Stimulated activated CD8-positive, alpha-beta memory T cell treated with anti-CD3 and anti-CD28 coated beads, Interleukin-4, amount 100 ng/mL, for 24 hours (primary cell): ENCODE measurements around the gene PTPRN2.

Experiments used
- DNase-seq: peaks from one replicate; pipeline ENCODE4 v3.0.0-alpha.2; 2020; ENCODE audit warnings: low read depth

The PTPRN2 gene

DNA sequence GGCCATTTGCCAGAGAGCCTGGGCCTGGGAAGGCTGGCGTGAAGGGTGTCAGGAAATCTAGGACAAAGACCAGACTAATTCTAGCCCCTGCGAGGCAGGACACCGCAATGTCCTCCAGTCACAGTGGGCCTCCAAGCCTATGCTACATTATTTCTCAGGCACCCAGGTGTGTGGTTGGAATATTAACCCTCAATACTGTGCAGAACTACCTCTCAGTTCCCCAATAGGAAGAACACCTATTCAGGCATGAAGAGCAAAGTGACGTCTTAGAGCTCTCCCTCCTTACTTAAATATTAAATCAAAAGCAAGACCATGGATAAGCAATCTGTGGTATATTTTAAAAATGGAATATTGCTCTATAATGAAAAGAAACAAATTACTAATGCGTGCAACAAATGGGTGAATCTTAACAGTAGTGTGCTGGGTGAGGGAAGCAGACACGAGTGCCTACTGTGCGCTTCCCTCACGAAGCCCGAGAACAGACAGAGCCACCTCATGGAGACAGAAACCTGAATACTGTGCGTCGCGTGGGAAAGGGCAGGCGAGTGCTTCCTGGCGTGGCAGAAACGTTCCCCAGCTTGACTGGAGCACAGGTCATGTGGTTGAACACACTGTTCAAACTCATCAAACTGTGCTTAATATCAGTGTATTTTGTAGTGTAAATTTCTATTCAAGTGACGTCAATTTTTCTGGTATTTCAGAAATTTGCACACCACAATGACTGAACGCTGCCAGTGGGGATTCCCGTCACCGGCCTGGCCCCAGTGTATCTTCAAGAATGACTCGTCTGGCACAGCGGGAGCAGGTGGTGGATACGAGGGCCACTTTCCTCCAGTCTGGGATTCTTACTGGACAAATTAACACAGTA, 15.5 kb upstream of the PTPRN2 start:
- no peak for DNase-seq

DNA sequence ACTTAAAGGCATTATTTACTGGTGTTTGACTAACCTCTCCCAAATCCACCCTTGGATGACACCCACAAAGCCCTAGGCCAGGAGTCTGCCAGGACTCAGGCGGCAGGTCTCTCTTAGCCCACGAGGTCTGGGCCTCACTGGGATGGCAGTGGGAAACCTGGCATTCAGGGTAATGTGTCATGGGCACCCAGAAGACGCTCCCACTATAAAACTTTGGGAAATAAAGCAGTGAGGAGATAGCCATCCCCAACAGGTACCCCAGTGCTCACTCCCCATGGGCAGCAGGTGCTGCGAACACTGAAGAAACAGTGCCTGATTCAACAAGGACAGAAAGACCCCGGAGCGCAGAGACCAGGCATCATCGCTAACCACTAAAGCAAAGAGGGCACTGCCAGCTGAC, 14.4 kb upstream of the PTPRN2 start:
- no peak for DNase-seq

DNA sequence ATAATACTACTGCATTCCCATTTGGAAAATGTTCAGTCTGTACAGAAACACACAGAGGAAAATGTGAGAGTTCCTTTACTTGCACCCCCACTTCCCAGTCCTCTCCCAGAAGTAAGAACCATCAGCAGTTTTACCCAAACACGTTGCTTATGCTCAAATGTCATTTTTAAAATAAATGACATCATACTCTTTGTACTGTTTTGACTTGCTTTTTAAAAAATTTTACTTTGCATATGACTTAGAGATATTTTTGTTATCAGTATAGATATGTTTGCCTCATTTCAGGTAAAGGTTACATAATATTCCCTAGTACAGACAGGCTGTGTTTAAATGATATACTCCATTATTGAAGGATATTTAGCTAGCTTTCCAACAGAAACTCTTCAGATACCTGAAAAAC, 13.5 kb upstream of the PTPRN2 start:
- DNase-seq, result no peak

DNA sequence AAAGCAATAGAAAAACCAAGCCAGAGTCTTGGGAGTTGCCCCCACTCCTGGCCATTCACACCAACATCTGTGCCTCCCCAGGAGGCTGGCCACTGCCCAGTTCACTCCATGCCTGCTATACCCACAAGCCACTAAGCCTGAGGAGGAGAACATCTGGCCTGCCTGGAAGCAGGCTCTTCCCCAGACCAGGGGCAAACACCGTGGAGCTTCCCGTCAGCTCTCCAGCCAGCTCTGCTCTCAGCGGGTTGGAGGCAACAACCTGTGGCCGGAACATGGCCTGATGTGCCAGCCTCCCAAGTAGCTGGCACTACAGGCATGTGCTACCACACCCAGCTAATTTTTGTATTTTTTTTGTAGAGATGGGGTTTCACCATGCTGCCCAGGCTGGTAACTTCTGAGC, 9.1 kb upstream of the PTPRN2 start:
- no peak for DNase-seq

DNA sequence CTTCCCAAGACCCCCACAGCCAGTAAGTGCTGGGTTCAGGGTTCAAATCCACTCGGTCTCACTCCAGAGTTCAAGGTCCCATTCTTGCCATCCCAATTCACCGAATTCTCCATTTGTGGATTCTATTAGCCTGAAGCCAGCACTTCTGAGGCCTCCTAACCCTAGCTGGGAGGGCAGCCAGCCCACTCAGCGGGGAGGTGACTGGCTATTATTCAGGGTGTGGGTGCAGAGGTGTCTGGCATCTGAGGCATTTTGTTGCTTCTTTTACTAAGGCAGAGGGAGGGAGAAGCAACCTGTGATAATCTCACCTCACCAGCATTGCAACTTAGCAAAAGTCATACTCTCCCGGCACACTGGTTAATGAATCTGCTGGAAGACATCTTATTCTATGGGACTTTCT, 8.7 kb upstream of the PTPRN2 start:
- DNase-seq, result no peak

DNA sequence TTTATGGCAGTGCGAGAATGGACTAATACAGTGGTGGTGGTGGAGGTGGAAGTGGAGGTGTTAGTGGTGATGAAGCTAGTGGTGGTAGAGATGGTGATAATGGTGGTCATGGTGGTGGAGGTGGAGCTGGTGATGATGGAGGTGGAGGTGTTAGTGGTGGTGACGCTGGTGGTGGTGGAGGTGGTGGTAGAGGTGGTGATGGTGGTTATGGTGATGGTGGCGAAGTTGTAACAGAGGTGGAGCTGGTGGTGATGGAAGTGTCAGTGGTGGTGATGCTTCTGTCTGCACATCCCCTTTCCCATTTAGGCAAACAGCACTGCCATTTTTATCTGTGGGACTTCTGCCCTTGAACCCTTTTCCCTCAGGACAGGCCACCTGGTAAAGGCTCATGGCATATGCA, 7.4 kb upstream of the PTPRN2 start:
- no peak for DNase-seq

DNA sequence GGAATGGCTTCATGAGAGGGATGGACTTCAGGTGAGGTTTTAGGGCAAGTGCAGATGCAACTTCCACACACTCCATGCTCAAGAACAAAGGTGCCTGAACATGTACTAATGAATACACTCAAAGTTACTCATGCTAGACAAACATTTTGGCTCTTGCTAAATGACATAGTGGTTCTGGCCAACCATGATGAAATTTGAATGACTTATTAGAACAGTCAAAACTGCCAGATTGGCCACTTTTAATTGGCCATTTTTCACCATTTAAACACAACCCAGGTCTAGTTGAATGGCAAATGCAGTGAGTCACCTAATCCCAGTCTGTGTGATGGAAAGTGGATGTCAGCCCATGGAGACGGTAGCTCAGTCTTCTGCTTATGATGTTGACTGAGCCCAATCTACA, 4.9 kb upstream of the PTPRN2 start:
- no peak for DNase-seq

DNA sequence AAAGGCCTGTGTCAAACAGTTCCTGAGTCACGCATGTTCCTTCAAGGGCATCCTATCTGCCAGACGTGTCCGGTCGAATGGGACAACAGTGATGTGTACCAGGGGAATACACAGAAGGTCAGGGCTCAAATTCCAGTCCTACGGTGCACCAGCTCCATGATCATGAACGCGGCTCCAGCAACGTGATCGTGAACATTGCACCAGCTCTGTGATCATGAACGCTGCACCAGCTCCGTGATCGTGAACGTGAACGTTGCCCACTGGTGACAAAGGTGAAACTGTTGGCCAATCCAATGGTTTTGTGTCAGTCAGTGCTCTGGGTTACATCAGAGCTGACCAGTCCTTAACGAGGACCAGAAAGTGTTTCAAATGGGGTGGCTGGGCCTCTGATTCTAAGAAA, 4.3 kb upstream of the PTPRN2 start:
- no peak for DNase-seq

DNA sequence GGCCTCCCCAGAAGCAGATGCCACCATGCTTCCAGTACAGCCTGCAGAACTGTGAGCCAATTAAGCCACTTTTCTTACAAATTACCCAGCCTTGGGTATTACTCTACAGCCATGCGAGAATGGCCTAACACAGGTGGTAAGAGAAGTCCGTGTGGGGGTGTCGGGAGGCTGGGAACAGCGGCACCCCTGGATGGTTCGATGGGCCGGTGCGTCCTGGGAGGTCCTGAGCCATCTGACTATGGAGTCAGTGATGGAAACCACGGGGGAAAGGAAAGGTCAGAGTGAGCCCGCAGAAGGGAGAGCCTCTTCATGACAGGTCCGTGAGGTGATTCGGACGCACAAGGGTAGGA, 2.5 kb upstream of the PTPRN2 start:
- DNase-seq, result no peak

DNA sequence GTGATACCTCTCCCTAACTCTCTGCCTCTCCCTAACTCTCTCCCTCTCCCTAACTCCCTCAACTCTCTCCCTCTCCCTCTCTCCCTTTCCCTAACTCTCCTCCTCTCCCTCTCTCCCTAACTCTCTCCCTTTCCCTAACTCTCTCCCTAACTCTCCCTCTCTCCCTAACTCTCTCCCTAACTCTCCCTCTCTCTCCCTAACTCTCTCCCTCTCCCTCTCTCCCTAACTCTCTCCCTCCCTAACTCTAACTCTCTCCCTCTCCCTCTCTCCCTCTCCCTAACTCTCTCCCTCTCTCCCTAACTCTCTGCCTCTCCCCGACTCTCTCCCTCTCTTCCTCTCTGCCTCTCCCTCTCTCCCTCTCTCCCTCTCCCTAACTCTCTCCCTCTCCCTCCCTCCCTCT, 2.0 kb upstream of the PTPRN2 start:
- no peak for DNase-seq

DNA sequence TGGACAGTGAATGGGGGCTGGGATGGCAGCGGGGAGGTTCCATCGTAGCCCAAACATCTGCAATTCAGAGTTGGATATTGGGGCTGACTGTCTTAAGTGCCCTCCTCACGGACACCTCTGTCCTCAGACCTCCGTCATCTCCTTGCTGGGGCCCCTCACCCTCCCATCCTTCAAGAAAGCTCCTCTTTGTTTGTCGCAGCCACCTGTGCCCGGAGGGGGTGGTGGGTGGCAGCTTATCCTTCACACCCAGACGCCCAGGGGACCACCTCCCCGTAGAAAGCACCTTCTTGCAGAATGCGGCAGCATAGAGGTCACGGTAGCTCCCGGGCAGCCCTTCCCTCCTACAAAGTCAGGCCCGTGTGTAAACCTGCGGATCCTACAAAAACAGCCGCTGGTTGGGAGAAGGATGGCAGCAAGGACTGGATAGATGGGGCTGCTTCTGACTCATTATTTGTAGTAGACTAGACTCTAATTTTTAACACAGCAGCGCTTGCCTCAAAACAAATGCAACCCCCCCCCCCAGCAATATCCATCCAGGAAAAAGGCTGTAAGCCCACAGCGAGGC, 1.3 kb upstream of the PTPRN2 start:
- no peak for DNase-seq

DNA sequence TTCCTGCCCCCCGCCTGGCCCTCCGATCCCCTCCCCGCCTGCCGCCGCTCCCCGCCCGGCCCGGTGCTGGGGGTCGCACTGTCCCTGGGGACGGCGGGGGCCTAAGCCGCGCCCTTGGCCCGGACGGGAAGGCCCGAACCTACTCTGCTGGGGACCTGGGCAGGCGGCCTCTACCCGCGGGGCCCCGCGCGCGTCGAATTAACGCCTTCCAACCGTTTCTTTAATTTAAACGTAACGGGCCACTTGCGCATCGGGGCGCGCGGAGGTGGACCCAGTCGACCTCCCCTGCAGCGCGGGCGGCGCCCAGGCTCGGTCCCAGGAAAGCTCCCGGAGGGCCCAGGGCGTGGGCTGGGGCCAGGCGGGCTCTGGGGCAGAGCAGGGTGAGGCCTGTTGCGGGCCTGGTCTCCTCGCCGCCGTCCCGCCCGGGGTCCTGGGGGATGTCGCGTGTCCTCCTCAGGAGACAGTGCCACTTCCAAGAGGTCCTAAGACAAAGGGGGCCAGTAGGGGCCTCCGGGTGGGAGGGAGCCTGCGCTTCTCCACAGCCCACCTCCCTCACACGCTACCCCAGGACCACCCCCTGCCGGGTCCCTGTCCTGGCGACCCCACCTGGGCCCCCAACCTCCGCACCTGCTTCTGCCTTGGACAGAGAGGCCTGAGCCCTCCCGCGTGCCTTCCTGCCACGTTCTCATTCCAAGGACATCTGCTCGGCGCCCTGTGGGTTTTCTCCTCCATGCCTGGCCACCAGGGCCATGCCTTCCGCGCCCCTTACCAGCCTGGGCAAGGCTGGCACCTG, 658 bp upstream of the PTPRN2 start:
- DNase-seq, result no peak

DNA sequence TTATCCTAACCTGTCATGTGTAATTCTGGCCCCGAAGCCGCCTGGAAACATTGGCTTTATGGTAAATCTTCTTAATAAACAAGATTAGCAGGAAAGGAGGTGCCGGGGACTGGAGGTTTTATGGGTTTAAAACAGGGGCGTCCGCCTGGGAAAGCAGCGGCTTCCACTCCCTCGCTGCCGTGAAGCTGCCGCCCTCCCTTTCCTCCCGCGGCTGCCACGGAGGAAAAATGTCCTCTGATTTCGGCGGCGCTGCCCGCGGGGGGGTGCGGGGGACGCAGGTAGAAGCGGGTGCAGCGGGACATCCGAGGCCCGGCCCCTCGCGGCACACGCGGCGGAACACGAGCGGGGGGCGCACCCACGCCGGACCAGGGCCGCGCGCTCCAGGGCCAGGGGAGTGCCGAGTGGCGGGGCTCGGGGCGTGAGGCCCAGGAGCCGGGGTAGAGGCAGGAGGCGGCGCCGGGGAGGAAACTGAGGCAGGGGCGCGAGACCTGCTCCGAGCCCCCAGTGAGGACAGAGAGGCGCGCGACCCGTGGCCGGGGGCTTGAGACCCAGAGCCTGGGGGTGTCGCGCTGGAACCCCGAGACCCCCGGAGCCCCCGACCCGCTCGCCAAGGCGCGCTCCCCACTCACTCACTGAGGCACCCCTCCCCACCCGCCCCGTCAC, 993 bp downstream of the PTPRN2 start:
- DNase-seq, result no peak

DNA sequence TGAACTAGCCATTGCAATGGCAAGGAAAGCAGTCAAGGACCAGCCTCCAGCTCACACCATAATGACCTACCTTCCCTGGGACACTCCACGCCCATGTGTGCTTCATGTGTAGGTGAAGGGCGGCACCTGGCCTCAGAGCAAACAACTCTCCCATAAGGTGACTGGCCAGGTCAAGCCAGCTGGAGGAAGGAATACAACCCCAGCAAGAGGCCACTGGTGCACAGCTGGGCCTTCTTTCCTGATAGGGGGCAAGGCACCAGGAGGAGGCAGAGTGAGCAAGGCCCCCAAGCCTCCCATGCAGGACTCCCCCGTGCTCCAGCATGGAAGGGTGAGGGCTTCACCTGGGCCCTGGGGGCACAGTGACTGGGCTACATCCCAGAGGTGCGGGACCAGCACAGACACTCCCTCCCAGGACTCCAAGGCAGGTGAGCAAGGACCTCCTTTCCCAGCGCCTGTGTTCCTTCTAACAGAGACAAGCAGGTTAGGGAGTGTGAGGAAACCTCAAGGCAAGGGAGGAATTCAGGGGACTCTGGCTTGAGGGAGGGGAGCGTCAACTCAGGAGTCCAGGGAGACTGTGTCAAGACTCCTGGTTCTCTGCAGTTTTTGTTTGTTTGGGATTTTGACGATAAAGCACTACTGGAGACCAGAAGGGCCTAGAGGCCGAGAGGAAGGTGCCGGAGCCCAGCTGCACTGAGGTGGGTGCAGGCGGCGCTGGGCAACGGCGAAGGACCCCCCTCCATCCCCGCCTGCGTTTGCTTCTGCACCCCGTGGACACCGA, 1.7 kb downstream of the PTPRN2 start:
- DNase-seq, result no peak

DNA sequence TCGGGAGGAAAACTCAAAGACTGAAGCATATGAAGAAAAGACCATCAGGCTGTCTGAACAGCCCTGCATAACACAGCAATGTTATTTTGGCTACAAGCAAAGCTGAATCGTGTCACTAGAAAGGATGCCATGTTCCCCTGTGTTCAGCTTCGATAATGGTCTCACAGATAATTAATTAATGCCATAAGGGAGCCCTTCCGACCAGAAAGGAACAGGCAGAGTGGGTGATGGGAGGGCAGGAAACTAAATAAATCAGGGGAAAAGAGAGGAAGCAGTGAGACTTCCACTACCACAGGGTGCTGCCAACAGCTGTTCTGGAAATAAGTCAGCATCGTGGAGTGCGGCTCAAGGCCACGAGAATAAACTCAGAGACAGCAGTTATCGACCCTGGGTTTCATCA, 3.2 kb downstream of the PTPRN2 start:
- DNase-seq, result no peak

DNA sequence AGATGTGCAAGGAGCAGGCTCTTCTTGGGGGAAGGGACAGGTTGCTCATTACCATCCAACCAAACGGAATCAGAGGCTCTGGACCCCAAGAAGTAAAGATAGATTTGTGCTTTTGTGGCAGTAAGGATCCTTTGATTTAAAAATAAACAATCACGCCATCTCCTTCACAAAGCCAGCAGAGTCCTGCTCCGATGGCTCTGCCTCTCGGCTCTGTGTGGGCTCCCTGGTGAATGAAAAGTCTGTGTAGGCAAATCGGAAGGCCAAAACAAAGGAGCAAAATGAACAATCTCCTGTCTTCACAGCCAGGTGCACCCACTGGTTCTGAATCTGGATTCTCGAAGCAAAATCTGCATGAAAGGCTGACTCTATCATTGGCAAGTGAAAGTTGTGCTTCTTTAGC, 3.8 kb downstream of the PTPRN2 start:
- no peak for DNase-seq

DNA sequence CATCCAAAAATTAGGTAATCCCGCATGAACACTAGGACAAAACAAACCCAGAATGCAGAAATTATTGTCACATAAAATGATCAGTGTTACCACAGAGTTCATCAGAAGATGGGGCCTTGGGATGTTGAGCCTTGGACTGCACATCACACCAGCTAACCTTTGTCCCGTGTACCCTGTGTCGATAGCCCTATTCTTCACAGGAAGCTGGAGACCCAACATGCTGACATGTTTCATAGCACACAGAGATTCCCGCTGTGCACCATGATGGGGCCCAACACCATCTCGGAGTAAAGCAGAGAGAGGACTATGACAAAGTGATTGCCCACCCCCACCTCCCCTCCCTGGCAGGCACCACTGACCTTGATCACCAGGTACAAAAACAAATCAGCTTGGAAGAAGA, 4.5 kb downstream of the PTPRN2 start:
- DNase-seq, result no peak

DNA sequence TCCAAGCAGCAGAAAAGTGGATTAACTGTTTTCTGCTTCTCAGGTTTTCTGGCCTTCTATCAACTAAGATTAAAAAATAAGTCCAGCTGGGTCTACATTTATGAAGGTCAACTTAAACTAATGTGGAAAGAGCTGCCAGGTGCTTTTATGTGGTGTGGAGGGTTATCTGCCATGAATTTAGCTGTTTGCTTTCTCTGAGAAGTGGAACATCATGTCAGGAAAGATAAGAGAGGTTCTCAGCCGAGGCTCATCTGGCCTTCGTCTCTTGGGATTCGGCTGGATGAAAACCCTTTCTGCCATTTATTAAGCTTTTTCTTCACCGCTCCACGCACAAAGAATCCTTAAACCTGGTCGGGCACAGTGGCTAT, 5.5 kb downstream of the PTPRN2 start:
- no peak for DNase-seq

DNA sequence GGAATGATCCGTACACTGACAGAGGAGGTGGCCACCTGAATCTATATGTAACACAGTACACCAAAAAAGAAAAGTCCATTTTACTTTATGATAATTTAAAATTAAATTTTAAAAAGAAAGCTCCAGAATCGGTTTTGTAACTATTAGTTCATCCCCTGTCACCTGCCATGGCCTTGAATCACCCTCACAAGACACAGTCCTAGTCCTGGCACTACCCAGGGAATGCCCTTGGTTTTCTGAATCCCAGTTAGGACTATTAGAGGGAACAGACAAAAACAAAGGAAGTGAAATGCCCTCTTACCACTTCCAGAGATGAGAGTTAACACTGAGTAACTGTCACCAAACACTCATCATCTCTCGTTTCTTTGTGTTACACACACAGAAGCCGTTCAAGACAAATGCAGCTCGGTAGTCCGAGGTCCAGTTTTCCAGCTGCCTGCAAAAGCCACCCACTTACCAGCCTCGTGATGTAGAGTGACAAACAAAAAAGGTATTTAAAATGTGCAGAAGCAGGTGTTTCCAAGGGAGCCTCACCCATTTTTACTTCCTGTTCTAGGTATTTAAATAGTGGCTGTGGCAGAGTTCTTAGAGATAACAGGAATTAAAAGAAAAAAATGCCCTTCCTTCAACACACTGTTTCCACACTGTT, 6.1 kb downstream of the PTPRN2 start:
- DNase-seq, result no peak

DNA sequence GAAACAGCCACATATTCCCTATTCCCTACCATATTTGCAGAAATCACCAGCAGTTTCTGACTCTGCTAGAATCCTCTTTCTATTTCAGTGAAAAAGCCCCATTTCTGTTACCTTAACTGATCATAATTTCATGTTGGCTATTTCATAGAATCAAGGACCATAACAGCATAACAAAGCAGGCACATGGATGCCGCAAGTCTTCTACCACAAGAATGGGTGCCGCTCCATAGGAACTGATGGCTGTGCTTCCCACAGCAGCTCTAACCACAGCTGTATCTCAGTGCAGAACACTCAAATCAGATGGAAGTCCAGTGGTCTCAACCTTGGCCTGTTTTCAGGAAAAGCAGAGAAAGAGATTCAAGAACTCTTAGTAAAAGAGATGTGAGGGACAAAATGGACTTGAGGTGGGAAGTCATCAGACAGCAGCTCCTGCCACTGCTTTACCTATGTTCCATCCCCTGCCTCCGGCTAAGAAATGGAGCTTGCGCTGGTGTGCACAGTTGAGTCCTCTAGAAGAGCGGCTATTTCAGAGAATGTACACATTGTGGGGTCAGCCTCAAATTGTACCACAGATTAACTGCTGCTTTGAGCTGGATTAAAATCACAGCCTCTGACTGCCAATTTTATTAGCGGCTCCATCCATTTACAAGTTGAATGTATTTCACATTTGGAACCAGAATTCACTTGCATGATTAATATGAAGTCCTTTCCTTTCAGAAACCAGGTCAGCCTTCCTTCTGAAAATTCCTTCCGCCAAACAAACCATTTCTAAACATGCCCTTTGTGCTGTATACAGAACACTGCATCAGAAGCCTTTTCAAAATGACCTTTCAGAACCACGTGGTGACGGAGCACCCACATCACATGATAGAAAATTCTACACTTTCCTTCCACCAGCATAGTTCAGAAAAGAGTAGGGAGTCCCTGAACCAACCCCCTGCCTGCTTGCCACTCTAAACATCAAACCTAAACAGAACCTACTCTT, 7.7 kb downstream of the PTPRN2 start:
- DNase-seq, result no peak
